GM19043 (cell line): ENCODE results near the gene PLXNB2.

Source experiments
- ATAC-seq: cut with Tn5 transposase; IDR thresholded peaks from one replicate; pipeline ENCODE4 v1.9.1; 2021; ENCODE audit warnings: low read depth; ENCODE audit not compliant: unreplicated experiment

The PLXNB2 gene

DNA sequence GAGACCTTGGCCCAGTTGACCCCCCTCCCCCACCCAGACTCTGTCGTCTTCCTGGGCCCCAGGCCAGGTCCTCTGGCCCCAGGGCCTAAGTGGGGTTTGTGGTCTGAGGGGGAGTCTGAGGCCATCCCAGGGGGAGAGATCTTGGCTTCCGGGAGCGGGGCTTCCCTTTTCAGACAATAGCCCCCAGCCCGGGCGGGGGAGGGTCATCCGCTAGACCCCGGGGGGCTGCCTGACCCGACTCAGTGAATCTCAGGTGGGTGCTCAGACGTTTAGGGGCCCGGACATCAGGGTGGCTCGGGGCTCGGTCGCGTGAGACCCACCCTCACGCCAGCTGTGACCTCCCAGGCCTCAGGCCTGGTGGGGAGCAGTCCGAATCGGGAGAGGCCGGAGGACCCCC lies 37.9 kb downstream of the PLXNB2 start:
- no peak for ATAC-seq

DNA sequence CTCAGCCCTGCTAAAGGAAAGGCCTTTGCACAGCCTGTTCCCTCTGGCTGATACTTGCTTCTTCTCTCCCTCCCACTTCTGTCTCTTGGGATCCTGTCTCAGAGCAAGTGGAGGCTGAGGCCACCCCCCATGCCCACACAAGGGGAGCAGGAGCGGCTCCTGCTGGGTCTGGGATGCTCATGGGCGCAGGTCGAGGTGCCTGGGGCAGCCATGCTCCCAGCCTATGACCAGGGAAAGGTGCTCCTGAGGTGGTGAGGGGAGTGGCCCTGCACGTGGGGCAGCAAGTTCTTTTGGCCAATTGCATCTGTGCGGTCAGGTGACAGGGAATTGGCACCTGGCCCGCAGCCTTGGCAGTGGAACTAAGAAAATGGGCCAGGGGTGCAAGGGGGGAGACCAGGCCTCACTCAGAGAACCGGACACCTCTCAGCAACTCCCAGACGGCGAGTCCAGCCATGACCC lies 38.8 kb downstream of the PLXNB2 start:
- ATAC-seq: no peak

DNA sequence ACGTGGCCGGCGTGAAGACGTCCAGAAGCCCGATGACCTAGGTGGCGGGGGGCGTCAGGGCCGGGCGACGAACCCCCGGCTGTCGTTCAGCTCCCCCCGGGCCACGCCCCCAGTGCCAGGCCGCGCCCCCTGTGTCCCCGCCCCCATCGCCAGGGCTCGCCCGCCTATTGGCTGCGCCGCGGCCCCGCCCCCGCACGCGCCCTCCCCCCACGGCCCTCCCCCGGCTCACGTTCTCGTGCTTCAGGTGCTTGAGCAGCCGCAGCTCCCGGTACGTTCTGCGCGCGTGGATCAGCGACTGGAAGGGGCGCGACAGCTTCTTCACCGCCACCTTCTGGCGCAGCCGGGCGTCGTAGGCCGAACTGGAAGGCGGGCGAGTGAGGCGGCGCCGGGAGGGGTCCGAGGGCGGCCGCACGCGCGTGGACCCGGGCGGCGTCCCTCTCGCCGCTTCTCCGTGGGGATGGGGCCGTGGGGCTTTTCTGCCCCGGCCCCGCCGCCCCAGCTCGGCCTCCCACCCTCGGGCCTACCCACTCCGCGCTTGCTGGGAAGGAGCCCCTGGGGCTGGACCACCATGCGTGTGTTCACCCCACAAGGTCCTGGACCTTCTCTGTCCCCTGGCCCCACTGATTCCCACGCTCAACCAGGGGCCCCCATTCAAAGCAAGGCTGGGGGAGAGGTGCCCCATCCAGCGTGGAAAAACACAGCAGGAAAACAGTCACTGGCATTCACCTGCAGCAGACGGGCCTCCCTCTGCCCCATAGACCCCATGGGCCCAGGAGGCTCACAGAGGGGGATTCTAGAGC lies 39.7 kb downstream of the PLXNB2 start:
- ATAC-seq: no peak

- ATAC-seq: no peak
These were observed 40.5 kb downstream of the PLXNB2 start for GRCh38 chr22:50266994-50267393.

DNA sequence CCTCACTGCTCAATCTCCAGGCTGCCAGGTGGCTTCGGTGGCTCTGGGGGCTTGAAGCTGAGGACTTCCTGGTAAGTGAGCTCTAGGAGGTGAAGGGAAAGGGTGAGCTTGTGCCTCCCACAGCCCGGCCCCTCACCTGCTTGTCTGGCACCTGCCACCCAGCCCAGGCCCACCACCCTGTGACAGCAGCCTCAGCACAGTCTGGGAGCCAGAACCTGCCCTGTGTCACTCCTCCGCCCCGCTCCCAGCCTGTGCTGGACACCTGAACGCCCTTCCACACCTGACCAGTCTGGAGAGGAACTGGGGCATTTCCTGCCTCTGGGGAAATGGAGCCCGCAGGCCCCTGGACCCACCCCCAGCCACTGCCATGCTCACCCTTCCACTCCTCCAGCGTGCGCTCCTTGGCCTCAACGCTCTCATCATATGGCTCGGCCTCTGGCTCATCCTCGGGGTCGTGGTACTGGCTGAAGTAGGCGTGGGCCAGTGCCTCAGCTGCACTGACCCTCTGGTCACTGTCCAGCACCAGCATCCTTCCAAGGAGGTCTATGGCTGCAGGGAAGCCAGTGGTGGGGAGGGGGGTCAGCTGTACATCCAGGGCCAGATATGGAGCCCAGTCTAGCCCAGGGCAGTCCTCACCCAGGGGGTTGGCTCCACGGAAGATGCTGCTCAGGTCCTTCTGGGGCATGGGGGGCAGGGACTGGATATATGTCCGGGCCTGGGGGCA lies 42.3 kb downstream of the PLXNB2 start:
- no peak for ATAC-seq

- no peak for ATAC-seq
These were observed 43.2 kb downstream of the PLXNB2 start for GRCh38 chr22:50264104-50264745.

- ATAC-seq: no peak
These were observed 44.4 kb downstream of the PLXNB2 start for GRCh38 chr22:50262973-50263617.

- ATAC-seq: no peak
These were observed 45.0 kb downstream of the PLXNB2 start for GRCh38 chr22:50262460-50262911.

- ATAC-seq: no peak
These were observed 45.6 kb downstream of the PLXNB2 start, which contains the start of gene MAPK12 for GRCh38 chr22:50261615-50262459. MAPK12 (minus strand) TSS chr22:50261683; CDS start chr22:50261509, 174 bp downstream.

DNA sequence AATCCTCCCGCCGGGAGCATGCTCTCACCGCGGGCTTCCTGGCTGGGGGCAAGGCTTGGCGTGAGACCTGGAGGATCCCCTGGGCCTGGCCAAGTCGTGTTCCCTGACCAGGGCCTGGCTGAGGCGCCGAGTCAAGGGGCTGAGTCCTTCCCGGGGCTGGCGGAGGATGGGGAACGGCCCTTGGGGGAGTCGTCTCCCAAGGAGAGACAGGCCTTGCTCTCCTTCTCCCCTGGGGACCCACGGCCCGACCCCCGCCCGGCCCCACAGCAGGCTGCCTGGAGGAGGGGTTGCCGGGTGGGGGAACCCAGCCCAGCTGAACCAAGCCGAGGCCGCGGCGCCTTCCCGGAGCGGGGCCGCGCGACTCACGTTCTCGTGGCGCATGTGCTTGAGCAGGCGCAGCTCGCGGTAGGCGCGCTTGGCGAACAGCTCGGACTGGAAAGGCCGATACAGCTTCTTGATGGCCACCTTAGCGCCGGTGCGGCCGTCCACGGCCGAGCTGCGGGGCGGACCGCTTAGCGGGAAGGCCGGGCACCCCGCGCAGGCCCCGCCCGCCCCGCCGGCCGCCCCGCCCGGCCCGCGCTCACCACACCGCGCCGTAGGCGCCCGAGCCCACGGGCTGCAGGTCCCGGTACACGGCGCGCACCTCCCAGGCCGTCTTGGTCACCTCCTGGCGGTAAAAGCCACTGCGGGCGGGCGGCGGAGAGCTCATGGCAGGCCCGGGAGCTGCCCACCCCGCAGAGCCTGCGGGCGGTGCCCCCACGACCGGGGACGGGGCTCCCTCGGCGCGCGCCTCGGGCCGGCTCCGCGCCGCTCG lies 46.4 kb downstream of the PLXNB2 start:
- no peak for ATAC-seq

DNA sequence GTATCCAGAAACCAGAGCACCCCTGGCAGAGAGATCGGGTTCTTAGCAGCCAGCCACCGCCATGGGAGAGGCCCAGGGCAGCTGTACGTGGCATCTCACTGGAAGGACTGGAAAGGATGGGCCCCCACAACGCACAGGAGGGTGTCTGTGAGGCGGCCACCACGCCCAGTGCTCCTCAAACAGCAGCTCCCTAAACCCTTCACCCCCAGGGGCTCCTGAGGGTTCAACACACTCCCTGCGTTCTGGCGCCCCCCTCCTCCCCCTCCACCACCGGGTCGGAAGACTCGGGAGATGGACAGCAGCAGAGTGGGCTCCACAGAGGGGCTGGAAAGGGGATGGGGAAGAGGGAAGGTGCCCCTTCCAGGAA lies 47.0 kb downstream of the PLXNB2 start:
- no peak for ATAC-seq

- no peak for ATAC-seq
These were observed 48.1 kb downstream of the PLXNB2 start for GRCh38 chr22:50259302-50259701.

- ATAC-seq: no peak
These were observed 48.8 kb downstream of the PLXNB2 start for GRCh38 chr22:50258361-50259292.

- no peak for ATAC-seq
These were observed 49.7 kb downstream of the PLXNB2 start for GRCh38 chr22:50257451-50258360.

- ATAC-seq: no peak
These were observed 50.4 kb downstream of the PLXNB2 start for GRCh38 chr22:50257041-50257440.

GRCh38 chr22:50256258-50256862 lies 51.1 kb downstream of the PLXNB2 start:
- ATAC-seq: no peak

- ATAC-seq: no peak
These were observed 51.8 kb downstream of the PLXNB2 start for GRCh38 chr22:50255607-50256006.
